Neural cell (in vitro differentiated cells): ENCODE results near the gene RPS28. TPM values are rescaled to one million over a fixed set of nuclear protein-coding genes. Genes with fewer than 3 reads are reported as not detected.

Source experiments
- H2AFZ ChIP-seq: fragments of 200-600, 300-800 bp; sonication (generic), shearing (Covaris generic); 2 replicates; pipeline ENCODE4 v1.6.0; 2014; ENCODE audit warnings: low read depth, mild to moderate bottlenecking, antibody characterized with exemption, low read length, moderate library complexity
- H3F3A ChIP-seq: fragments of 200-600 bp; shearing (Covaris generic); 2 replicates; pipeline ENCODE4 v1.6.1; 2016; ENCODE audit warnings: mild to moderate bottlenecking, moderate library complexity, mixed read lengths, antibody characterized with exemption, low read length; ENCODE audit not compliant: insufficient read depth, poor library complexity, severe bottlenecking
- H3K27ac ChIP-seq: fragments of 200-600, 300-800 bp; sonication (generic), shearing (Covaris generic); 2 replicates; pipeline ENCODE4 v1.5.1; 2014; ENCODE audit warnings: mild to moderate bottlenecking, low read length, moderate library complexity
- H3K27me3 ChIP-seq: fragments of 300-800, 200-600 bp; sonication (generic), shearing (Covaris generic); 2 replicates; pipeline ENCODE4 v1.6.0; 2014; ENCODE audit warnings: mild to moderate bottlenecking, low read depth, low read length, moderate library complexity; ENCODE audit not compliant: insufficient read depth
- H3K36me3 ChIP-seq: fragments of 300-800, 200-600 bp; sonication (generic), shearing (Covaris generic); 2 replicates; pipeline ENCODE4 v1.5.1; 2014; ENCODE audit warnings: mild to moderate bottlenecking, antibody characterized with exemption, low read length, moderate library complexity; ENCODE audit not compliant: insufficient read depth
- H3K4me2 ChIP-seq: fragments of 300-800, 200-600 bp; sonication (generic), shearing (Covaris generic); 2 replicates; pipeline ENCODE4 v1.6.0; 2014; ENCODE audit warnings: mild to moderate bottlenecking, low read length
- H3K4me3 ChIP-seq: fragments of 300-800, 200-600 bp; sonication (generic), shearing (Covaris generic); 2 replicates; pipeline ENCODE4 v1.5.1; 2014; ENCODE audit warnings: mild to moderate bottlenecking, low read length, moderate library complexity
- H3K79me2 ChIP-seq: fragments of 200-600 bp; shearing (Covaris generic); replicated peaks from 2 replicates; pipeline ENCODE4 v1.6.0; 2014; ENCODE audit warnings: mild to moderate bottlenecking, low read length, moderate library complexity; ENCODE audit not compliant: insufficient read depth
- H3K9ac ChIP-seq: fragments of 300-800, 200-600 bp; sonication (generic), shearing (Covaris generic); 2 replicates; pipeline ENCODE4 v1.6.1; 2016; ENCODE audit warnings: mild to moderate bottlenecking, low read length, mixed read lengths
- H3K9me2 ChIP-seq: fragments of 200-600 bp; shearing (Covaris generic); 2 replicates; pipeline ENCODE4 v1.6.1; 2016; ENCODE audit warnings: mild to moderate bottlenecking, low read length, mixed read lengths; ENCODE audit not compliant: insufficient read depth
- H3K9me3 ChIP-seq: fragments of 200-600, 300-800 bp; sonication (generic), shearing (Covaris generic); 2 replicates; pipeline ENCODE4 v1.6.1; 2016; ENCODE audit warnings: mild to moderate bottlenecking, mixed run types, low read length, moderate library complexity, mixed read lengths
- H4K20me1 ChIP-seq: fragments of 200-600 bp; shearing (Covaris generic); 2 replicates; pipeline ENCODE4 v1.6.1; 2016; ENCODE audit warnings: mild to moderate bottlenecking, mixed run types; ENCODE audit not compliant: insufficient read depth
- EP300 ChIP-seq: fragments of 450-650 bp; conservative IDR thresholded peaks from 2 replicates; pipeline ENCODE4 v1.6.1; 2014; ENCODE audit warnings: antibody characterized with exemption, mild to moderate bottlenecking, moderate library complexity; ENCODE audit not compliant: poor library complexity, severe bottlenecking
- EZH2 ChIP-seq: fragments of 200-600, 300-800 bp; shearing (Covaris generic), sonication (generic); IDR thresholded peaks from 2 replicates; pipeline ENCODE4 v1.6.1; 2014; ENCODE audit warnings: antibody characterized with exemption, low read length, borderline replicate concordance, mild to moderate bottlenecking; ENCODE audit not compliant: insufficient read depth, poor library complexity, severe bottlenecking
- MXI1 ChIP-seq: fragments of 450-650 bp; conservative IDR thresholded peaks from 2 replicates; pipeline ENCODE4 v1.6.1; 2014; ENCODE audit warnings: antibody characterized with exemption, mild to moderate bottlenecking; ENCODE audit not compliant: poor library complexity, severe bottlenecking
- POLR2AphosphoS5 ChIP-seq: IDR thresholded peaks from 2 replicates; pipeline ENCODE4 v1.6.1; 2012
- RAD21 ChIP-seq: fragments of 450-650 bp; conservative IDR thresholded peaks from 2 replicates; pipeline ENCODE4 v1.6.1; 2014; ENCODE audit warnings: antibody characterized with exemption, mild to moderate bottlenecking, moderate library complexity
- SMC3 ChIP-seq: fragments of 450-650 bp; conservative IDR thresholded peaks from 2 replicates; pipeline ENCODE4 v1.6.1; 2014; ENCODE audit warnings: antibody characterized with exemption, mild to moderate bottlenecking, moderate library complexity; ENCODE audit not compliant: poor library complexity
- TAF1 ChIP-seq: IDR thresholded peaks from 2 replicates; pipeline ENCODE4 v1.6.1; 2012; ENCODE audit warnings: low read depth
- polyA plus RNA-seq: library from polyadenylated mRNA; depleted of rRNA; stranded (reverse); fragments of >200 nt; gene quantifications from 2 replicates; pipeline ENCODE4 v1.2.3, GENCODE V29; 2014
- TF ChIP-seq, protein P1 (sequence below): IDR thresholded peaks from 2 replicates; pipeline ENCODE4 v1.6.1; 2012; ENCODE audit warnings: borderline replicate concordance
- TF ChIP-seq, protein P2 (sequence below): fragments of 450-650 bp; IDR thresholded peaks from 2 replicates; pipeline ENCODE4 v1.5.1; 2014; ENCODE audit warnings: antibody characterized with exemption, mild to moderate bottlenecking, moderate library complexity; ENCODE audit not compliant: poor library complexity, severe bottlenecking

The RPS28 gene
- polyA plus RNA-seq, 1 donor from 2014 or later, result 192 TPM

- no peaks in the 10 kb centered on the region for H3K9me2 ChIP-seq
- no peaks in the 10 kb centered on the region for H4K20me1 ChIP-seq
- no peak overlapping the region for H2AFZ ChIP-seq
- H3K9ac ChIP-seq, result no peak overlapping the region
- H3K4me3 ChIP-seq, result no peak overlapping the region
- no peaks in the 10 kb centered on the region for H3K9me3 ChIP-seq
- no peak for TF ChIP-seq SMC3
- TF ChIP-seq EZH2, result no peak
- no peak for TF ChIP-seq POLR2AphosphoS5
- TF ChIP-seq, protein P1, sequence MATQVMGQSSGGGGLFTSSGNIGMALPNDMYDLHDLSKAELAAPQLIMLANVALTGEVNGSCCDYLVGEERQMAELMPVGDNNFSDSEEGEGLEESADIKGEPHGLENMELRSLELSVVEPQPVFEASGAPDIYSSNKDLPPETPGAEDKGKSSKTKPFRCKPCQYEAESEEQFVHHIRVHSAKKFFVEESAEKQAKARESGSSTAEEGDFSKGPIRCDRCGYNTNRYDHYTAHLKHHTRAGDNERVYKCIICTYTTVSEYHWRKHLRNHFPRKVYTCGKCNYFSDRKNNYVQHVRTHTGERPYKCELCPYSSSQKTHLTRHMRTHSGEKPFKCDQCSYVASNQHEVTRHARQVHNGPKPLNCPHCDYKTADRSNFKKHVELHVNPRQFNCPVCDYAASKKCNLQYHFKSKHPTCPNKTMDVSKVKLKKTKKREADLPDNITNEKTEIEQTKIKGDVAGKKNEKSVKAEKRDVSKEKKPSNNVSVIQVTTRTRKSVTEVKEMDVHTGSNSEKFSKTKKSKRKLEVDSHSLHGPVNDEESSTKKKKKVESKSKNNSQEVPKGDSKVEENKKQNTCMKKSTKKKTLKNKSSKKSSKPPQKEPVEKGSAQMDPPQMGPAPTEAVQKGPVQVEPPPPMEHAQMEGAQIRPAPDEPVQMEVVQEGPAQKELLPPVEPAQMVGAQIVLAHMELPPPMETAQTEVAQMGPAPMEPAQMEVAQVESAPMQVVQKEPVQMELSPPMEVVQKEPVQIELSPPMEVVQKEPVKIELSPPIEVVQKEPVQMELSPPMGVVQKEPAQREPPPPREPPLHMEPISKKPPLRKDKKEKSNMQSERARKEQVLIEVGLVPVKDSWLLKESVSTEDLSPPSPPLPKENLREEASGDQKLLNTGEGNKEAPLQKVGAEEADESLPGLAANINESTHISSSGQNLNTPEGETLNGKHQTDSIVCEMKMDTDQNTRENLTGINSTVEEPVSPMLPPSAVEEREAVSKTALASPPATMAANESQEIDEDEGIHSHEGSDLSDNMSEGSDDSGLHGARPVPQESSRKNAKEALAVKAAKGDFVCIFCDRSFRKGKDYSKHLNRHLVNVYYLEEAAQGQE, result no peak
- TF ChIP-seq, protein P2, sequence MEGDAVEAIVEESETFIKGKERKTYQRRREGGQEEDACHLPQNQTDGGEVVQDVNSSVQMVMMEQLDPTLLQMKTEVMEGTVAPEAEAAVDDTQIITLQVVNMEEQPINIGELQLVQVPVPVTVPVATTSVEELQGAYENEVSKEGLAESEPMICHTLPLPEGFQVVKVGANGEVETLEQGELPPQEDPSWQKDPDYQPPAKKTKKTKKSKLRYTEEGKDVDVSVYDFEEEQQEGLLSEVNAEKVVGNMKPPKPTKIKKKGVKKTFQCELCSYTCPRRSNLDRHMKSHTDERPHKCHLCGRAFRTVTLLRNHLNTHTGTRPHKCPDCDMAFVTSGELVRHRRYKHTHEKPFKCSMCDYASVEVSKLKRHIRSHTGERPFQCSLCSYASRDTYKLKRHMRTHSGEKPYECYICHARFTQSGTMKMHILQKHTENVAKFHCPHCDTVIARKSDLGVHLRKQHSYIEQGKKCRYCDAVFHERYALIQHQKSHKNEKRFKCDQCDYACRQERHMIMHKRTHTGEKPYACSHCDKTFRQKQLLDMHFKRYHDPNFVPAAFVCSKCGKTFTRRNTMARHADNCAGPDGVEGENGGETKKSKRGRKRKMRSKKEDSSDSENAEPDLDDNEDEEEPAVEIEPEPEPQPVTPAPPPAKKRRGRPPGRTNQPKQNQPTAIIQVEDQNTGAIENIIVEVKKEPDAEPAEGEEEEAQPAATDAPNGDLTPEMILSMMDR, result no peak
- TF ChIP-seq RAD21, result no peak
- TF ChIP-seq TAF1, result no peak
- no peak overlapping the region for H3K4me2 ChIP-seq
- H3K79me2 ChIP-seq, result no peaks in the 10 kb centered on the region
- no peaks in the 10 kb centered on the region for H3K36me3 ChIP-seq
- H3K27ac ChIP-seq, result no peak overlapping the region
- H3F3A ChIP-seq, result no peaks in the 10 kb centered on the region
- peaks cover 45% of the 10 kb centered on the region for H3K27me3 ChIP-seq
These were observed 44.9 kb downstream of the RPS28 start for GRCh38 chr19:8366121-8366581.

DNA sequence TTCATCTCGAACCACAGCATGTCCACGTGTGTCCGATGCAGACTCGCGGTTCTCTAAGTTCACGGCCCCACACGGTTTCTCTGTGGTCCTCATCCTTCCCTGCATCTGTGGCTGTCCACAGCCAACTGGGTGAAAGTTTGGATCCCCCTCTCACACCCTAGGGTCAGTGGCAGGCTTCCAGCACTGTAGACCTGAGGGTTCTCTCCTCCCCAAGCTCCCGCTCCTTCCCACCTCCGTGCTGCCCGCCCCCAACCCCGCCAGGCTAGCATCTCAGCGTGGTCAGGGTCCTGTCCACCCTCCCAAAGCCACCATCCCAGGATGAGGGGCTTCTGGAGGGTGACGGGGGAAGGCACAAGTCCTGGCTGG is 45.6 kb downstream of the RPS28 start:
- no peak overlapping the region for H3K27ac ChIP-seq
- no peak overlapping the region for H2AFZ ChIP-seq
- H3K9me2 ChIP-seq, result no peaks in the 10 kb centered on the region
- H3K79me2 ChIP-seq, result no peaks in the 10 kb centered on the region
- H4K20me1 ChIP-seq, result no peaks in the 10 kb centered on the region
- H3K36me3 ChIP-seq, result no peaks in the 10 kb centered on the region
- H3K9ac ChIP-seq, result no peak overlapping the region
- H3F3A ChIP-seq, result no peaks in the 10 kb centered on the region
- TF ChIP-seq EP300, result no peak
- no peak for TF ChIP-seq RAD21
- TF ChIP-seq MXI1, result no peak
- TF ChIP-seq, protein P1, result no peak
- H3K4me2 ChIP-seq, result no peak overlapping the region
- H3K9me3 ChIP-seq, result no peaks in the 10 kb centered on the region
- H3K4me3 ChIP-seq, result no peak overlapping the region
- peaks cover 42% of the 10 kb centered on the region for H3K27me3 ChIP-seq
